NCI-H748 (cell line): Measurements from ENCODE around the gene PTPRN.
"Not testable (repeated sequence)": the region's sequence is repeated elsewhere in the genome, so short reads cannot be mapped to it uniquely, and the experiment has no call there.

Source experiments
- DNase-seq: peaks from one replicate; lab custom pipeline; 2025; ENCODE audit not compliant: unreplicated experiment; lab: John Stamatoyannopoulos, UW

PTPRN gene

GRCh38 chr2:219272356-219272755, 36.8 kb downstream of the PTPRN start:
- no peak for DNase-seq

DNA sequence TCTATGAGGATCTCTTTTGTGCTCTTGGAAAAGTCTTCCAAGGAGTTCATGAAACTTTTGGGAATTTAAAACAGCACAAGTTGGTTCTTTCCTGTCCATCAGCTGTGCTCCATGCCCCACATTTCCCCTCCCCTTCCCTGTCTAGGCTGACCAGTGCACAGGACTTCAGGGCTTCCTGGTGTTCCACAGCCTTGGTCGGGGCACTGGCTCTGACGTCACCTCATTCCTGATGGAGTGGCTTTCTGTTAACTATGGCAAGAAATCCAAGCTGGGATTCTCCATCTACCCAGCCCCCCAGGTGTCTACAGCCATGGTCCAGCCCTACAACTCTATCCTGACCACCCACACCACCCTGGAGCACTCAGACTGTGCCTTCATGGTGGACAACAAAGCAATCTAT, 38.2 kb downstream of the PTPRN start:
- DNase-seq: no peak

DNA sequence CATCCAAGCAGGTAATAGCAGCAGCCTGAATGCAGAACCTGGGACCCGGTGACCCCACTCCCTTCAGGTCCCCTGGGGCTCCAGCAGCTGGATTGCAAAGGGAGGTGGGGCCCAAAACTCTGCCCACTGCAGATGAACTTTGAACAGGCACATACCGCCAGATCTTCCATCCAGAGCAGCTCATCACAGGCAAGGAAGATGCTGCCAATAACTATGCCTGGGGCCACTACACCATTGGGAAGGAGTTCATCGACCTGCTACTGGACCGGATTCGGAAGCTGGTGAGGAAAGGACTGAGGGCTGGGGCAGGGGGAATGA, 39.2 kb downstream of the PTPRN start:
- no peak for DNase-seq

DNA sequence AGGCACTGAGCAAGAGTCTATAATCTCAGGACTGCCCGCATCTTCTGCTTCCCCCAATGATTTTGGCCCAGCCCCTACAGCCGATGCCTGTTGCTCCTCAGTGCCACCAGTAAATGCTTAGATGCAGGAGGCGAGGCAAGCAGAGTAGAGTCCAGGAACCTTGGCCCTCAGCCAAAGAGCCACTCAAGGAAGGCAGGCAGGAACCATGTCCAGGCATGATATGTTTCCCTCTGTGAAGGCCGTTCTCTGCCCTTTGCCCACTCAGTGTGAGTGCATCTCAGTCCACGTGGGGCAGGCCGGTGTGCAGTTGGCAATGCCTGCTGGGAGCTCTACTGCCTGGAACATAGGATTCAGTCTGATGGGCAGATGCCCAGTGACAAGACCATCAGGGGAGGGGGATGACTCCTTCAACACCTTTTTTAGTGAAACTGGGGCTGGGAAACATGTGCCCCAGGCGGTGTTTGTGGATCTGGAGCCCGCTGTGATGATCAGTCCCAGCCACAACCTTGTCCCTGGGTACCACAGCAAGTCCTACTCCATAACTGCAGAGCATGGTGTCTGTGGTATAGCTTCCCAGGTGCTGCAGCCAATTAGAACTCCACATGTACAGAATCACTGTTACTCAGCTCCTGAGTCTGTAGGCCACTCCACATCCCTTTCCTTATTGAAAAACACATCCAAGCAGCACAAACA, 39.7 kb downstream of the PTPRN start:
- peak; percentile 37 for DNase-seq

GRCh38 chr2:219268294-219268693, 40.9 kb downstream of the PTPRN start:
- DNase-seq: no peak

DNA sequence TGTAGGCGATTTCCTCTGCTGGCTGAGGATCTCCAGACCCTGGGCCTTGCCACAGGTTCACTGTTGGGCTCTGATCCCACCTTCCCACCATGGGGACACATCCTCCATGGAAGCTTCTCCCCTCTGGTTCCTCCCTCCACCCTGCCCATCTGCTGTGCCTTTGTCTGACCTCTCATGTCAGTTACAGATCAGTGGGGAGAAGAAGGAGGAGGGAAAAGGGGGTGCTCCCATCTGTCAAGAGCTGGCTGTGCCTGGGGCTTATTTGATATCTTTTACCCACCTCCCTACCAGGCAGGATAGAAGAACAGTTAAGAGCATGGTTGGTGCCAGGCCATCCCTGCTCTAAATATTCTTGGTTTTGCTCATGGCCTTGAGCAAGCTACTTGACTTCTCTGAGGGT, 42.3 kb downstream of the PTPRN start:
- no peak for DNase-seq

GRCh38 chr2:219266232-219266631, 43.0 kb downstream of the PTPRN start:
- no peak for DNase-seq

- no peak for DNase-seq
These were observed 48.0 kb downstream of the PTPRN start for GRCh38 chr2:219261024-219261855.

GRCh38 chr2:219258942-219259341, 50.3 kb downstream of the PTPRN start:
- not testable (repeated sequence) for DNase-seq

GRCh38 chr2:219254590-219255201, 54.5 kb downstream of the PTPRN start:
- DNase-seq: no peak

DNA sequence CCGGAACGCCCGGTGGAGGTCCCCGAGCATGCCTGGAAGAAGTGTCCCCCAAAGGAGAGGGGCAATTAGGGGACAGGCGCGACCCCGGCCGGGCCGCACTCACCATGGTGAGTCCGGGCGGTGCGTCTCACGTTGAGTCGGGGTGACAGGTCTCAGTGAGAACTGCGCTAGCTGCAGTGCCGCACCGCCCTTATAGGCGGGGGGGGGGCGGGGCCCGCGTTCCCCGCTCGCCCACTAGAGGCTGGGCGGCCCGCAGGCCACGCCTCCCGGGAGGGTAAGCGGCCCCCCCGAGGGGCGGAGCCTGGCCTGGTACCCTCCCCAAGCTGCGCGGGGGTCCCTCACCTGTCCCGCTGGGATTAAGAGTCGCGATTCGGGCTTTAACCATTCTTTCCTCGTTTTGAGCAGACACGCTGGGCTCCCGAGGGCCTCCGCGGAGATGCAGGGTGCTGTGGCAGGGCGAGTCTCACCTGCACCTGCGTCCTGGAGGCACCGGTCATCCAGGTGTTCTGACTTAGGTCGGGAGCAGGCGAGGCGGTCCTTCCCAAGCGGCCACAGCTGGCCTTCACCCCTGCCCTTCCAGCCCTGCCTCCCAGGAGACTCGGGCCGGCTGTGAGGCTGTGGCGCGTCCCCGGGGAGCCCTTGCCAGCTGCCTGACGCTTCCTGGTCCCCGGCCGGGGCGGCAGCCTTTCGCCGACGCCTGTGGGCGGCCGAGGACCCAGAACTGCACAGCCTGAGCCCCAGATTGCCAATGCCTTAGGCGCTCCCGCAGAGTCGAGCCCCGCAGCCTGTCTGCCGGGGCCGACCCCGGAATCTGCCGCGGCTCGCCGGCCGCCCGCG, 55.2 kb downstream of the PTPRN start, which contains the start of gene TUBA4A:
Gene TUBA4A, minus strand, starts transcription at position 166 of the 837 bp plus-strand sequence. Its CDS starts 60 bp downstream, at position 106.
- DNase-seq: peak; percentile 89

GRCh38 chr2:219252900-219253752, 56.1 kb downstream of the PTPRN start, which contains the start of gene TUBA4B:
Gene TUBA4B (plus strand): TSS chr2:219253243. CDS start chr2:219253408, 165 bp downstream.
- DNase-seq: peak; percentile 56

GRCh38 chr2:219252570-219252899, 56.7 kb downstream of the PTPRN start:
- peak; percentile 18 for DNase-seq

DNA sequence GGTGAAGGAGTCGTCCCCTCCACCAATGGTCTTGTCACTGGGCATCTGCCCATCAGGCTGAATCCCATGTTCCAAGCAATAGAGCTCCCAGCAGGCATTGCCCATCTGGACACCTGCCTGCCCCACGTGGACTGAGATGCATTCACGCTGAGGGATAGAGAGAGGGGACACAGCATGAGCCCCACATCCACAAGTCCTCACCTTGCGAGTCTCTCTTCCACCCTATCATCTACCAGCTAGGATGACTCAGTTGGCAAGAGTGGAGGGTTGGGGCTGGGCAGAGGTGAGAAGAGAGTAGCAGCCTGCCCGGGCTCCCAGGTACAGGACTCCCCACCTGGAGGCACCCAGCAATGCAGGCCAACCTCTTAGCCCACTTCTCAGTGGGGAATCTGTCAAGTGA, 57.1 kb downstream of the PTPRN start:
- no peak for DNase-seq

DNA sequence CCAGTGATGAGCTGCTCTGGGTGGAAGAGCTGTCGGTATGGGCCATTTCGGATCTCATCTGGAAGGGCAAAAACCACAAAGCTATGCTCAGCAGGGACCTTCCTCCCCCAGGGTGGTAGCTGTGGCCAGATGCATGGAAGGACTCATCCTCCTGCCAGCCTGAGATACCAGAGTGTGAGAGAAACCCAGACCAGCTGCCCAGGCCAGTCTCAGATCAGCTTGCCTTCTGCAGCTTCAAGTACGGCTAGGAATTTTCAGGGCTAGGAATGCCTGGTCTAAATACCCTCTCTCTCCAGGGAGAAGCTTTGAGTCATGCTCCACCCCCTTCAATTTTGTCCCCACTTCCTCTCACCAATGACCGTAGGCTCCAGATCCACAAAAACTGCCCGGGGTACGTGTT, 57.5 kb downstream of the PTPRN start:
- DNase-seq: no peak

- DNase-seq: no peak
These were observed 59.0 kb downstream of the PTPRN start for GRCh38 chr2:219250049-219250781.

- no peak for DNase-seq
These were observed 59.8 kb downstream of the PTPRN start for GRCh38 chr2:219249203-219249980.

DNA sequence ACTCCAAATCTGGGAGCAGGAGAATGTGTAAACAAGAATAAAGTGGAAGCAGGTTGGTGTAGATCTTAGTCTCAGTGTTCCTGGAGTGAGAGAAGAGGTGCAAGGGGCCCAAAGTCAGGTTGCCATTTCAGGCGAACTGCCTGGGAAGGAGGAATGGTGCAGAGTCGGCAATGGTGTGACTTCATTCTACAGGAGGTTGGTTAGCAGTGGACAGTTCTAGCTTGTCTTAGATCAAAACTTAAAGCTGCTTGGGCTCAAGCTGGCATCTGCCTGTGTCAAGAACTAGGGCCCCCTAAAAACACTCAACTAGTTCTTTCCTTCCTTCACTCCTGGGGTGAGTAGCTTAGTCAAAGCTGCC, 60.4 kb downstream of the PTPRN start:
- no peak for DNase-seq
